Calu3 (cell line): ENCODE data around the gene RTTN. TPM values are rescaled to one million over a fixed set of nuclear protein-coding genes. Genes with fewer than 3 reads are reported as not detected.

Experiments
- BruUV-seq: library from RNA; stranded (reverse); fragments of 400-500 nt; replicated peaks from 2 replicates; lab custom pipeline; 2021; lab: Mats Ljungman, UMichigan
- CTCF ChIA-PET: fragments of 300-600 bp; sonication (Branson Sonifier 250); formaldehyde crosslinking; loops from one replicate; lab custom pipeline; 2022; ENCODE audit warnings: antibody characterized with exemption; lab: Charles Lee
- DNase-seq: peaks from one replicate; pipeline ENCODE4 v3.0.0; 2022
- H3K27ac Mint-ChIP-seq: one replicate; pipeline ENCODE4 v1.8.0; 2022; ENCODE audit warnings: mixed read lengths; ENCODE audit not compliant: unreplicated experiment
- H3K27me3 Mint-ChIP-seq: one replicate; pipeline ENCODE4 v1.8.0; 2022; ENCODE audit warnings: mixed read lengths; ENCODE audit not compliant: unreplicated experiment
- H3K36me3 Mint-ChIP-seq: one replicate; pipeline ENCODE4 v1.8.0; 2022; ENCODE audit warnings: mild to moderate bottlenecking, moderate library complexity, mixed read lengths; ENCODE audit not compliant: insufficient read depth, unreplicated experiment
- H3K4me1 Mint-ChIP-seq: one replicate; pipeline ENCODE4 v1.8.0; 2022; ENCODE audit warnings: mild to moderate bottlenecking, low read depth, mixed read lengths; ENCODE audit not compliant: unreplicated experiment
- H3K4me3 Mint-ChIP-seq: one replicate; pipeline ENCODE4 v1.8.0; 2022; ENCODE audit warnings: mild to moderate bottlenecking, low read depth, moderate library complexity, mixed read lengths; ENCODE audit not compliant: unreplicated experiment
- H3K9me3 Mint-ChIP-seq: one replicate; pipeline ENCODE4 v1.8.0; 2022; ENCODE audit warnings: low read depth, mixed read lengths; ENCODE audit not compliant: unreplicated experiment
- intact Hi-C: fragments of 100-400 bp; cut with micrococcal nuclease; formaldehyde crosslinking; loops from one replicate; pipeline ENCODE4 v1.10.0; 2022; ENCODE audit not compliant: unreplicated experiment
- total RNA-seq: library from RNA; stranded (reverse); gene quantifications from 2 replicates; pipeline ENCODE4 v1.2.3, GENCODE V29; 2022
- TF ChIP-seq, protein P1 (sequence below): fragments of 200-600 bp; IDR thresholded peaks from one replicate; pipeline ENCODE4 v1.8.0; 2022; ENCODE audit warnings: antibody characterized with exemption; ENCODE audit not compliant: unreplicated experiment

The RTTN gene
- total RNA-seq, 1 experiment from 2014 or later = 22.7 TPM

DNA sequence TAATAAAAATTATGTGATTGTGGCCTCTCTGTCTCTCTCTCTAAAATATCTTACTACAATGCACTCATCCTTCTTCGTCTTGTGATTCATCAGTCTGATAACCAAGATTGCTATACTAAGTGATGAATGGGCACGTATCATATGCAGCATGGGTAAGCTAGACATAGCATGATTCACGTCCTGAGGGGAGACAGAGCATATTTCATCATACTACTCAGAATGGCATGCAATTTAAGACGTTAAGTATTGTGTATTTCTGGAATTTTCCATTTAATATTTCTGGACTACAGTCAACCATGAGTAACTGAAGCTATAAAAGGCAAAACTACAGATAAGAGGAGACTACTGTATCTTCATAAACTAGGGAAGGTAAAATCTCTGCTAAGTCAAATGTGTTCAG lies 160.9 kb downstream of the RTTN start:
- Mint-ChIP-seq H3K27ac (no peak overlapping the region), H3K27me3 (no peaks in the 10 kb centered on the region), H3K36me3 (no peaks in the 10 kb centered on the region), H3K4me1 (no peaks in the 10 kb centered on the region), H3K9me3 (no peaks in the 10 kb centered on the region), H3K4me3 (no peak overlapping the region)
- BruUV-seq = no TSS peak
- intact Hi-C loops = no loop called here
- DNase-seq = no peak
- CTCF ChIA-PET = no interaction called here
- TF ChIP-seq, protein P1, sequence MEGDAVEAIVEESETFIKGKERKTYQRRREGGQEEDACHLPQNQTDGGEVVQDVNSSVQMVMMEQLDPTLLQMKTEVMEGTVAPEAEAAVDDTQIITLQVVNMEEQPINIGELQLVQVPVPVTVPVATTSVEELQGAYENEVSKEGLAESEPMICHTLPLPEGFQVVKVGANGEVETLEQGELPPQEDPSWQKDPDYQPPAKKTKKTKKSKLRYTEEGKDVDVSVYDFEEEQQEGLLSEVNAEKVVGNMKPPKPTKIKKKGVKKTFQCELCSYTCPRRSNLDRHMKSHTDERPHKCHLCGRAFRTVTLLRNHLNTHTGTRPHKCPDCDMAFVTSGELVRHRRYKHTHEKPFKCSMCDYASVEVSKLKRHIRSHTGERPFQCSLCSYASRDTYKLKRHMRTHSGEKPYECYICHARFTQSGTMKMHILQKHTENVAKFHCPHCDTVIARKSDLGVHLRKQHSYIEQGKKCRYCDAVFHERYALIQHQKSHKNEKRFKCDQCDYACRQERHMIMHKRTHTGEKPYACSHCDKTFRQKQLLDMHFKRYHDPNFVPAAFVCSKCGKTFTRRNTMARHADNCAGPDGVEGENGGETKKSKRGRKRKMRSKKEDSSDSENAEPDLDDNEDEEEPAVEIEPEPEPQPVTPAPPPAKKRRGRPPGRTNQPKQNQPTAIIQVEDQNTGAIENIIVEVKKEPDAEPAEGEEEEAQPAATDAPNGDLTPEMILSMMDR = no peak

DNA sequence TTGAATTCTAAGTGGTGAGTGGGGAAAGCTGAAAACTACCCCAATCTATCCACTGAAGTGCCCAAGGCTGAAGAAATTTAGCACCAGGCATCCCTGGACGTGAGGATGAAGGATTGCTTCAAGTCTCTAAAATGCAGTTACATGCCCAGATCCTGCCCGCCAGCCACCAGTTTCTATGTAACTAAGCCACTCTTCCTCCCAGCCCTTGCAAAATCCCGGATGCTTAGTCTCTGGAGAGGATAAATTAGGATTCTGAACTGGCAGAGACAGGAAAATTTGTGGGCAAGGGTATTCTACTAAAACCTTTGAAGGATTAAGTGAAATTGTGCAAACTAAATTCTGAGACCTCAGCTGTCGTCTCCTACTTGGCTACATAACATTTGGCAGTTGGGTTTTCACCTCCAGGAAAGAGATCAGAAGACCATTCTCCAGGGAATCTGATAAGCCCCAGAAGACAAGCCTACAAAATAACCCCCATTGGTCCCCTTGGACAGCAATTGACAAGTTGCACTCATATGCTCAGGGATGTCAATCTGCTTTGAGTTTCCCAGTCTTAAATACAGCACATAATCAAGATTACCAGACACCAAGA lies 163.9 kb downstream of the RTTN start:
- intact Hi-C loops = no loop called here
- no peaks in the 10 kb centered on the region for H3K36me3 Mint-ChIP-seq
- BruUV-seq = no TSS peak

DNA sequence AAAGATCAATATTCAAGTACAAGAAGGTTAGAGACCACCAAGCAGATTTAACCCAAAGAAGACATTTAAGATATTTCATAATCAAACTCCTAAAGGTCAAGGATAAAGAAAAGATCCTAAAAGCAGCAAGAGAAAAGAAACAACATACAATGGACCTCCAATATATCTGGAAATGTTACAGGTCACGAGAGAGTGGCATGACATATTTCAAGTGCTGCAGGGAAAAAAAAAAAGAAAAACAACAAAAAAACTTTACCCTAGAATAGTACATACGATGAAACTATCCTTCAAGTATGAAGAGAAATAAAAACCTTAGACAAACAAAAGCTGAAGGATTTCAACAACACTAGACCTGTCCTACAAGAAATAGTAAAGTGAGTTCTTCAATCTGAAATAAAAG lies 166.3 kb downstream of the RTTN start:
- no peaks in the 10 kb centered on the region for H3K27me3 Mint-ChIP-seq
- no TSS peak for BruUV-seq

More for the DNA sequence above, 163.9 kb downstream of the RTTN start:
- H3K27ac Mint-ChIP-seq = no peak overlapping the region
- H3K9me3 Mint-ChIP-seq = no peaks in the 10 kb centered on the region
- TF ChIP-seq, protein P1 = no peak
- H3K27me3 Mint-ChIP-seq = no peaks in the 10 kb centered on the region
- DNase-seq = no peak
- H3K4me3 Mint-ChIP-seq = no peak overlapping the region
- H3K4me1 Mint-ChIP-seq = no peaks in the 10 kb centered on the region
- CTCF ChIA-PET = no interaction called here

DNA sequence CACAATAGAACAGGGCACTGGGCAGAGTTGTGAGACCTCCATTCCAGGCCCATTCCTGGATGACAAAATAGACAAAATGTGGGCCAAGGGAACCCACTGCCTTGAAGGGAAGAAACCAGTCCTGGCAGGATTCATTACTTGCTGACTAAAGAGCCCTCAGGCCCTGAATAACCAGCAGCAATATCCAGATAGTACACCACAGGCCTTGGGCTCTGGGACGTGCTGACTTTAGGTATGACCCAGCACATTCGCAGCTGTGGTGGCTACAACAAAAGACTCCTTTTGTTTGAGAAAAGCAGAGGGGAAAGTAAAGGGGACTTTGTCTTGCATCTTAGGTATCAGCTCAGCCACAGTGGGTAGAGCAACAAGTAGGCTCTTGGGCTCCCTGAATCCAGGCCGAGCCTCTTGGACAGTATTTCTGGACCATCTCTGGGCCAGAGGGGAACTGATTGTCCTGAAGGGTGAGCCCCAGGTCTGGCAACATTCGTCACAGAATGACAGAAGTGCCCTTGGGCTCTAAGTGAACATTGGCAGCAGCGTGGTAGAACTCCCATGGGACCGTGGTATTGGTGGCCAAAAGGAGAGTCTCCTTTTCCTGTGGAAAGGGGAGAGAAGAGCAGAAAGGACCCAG lies 167.9 kb downstream of the RTTN start:
- peaks cover 4% of the 10 kb centered on the region for H3K9me3 Mint-ChIP-seq
- CTCF ChIA-PET = no interaction called here

More for the DNA sequence above, 166.3 kb downstream of the RTTN start:
- H3K4me1 Mint-ChIP-seq = no peaks in the 10 kb centered on the region
- no peaks in the 10 kb centered on the region for H3K9me3 Mint-ChIP-seq
- intact Hi-C loops = no loop called here
- TF ChIP-seq, protein P1 = no peak
- CTCF ChIA-PET = no interaction called here
- no peaks in the 10 kb centered on the region for H3K36me3 Mint-ChIP-seq
- H3K27ac Mint-ChIP-seq = no peak overlapping the region
- no peak for DNase-seq
- H3K4me3 Mint-ChIP-seq = no peak overlapping the region

More for the DNA sequence above, 167.9 kb downstream of the RTTN start:
- intact Hi-C loops = no loop called here
- Mint-ChIP-seq H3K4me1 (no peaks in the 10 kb centered on the region), H3K27me3 (no peaks in the 10 kb centered on the region), H3K27ac (no peak overlapping the region), H3K4me3 (no peak overlapping the region), H3K36me3 (no peaks in the 10 kb centered on the region)
- BruUV-seq = no TSS peak
- TF ChIP-seq, protein P1 = no peak
- DNase-seq = no peak
